ELF-1 (cell line): ENCODE results near the gene KRTAP12-2.

Experiments used
- DNase-seq: peaks from one replicate; pipeline ENCODE4 v3.0.0-alpha.2; 2016; ENCODE audit warnings: low read depth, low spot score

KRTAP12-2 gene

DNA sequence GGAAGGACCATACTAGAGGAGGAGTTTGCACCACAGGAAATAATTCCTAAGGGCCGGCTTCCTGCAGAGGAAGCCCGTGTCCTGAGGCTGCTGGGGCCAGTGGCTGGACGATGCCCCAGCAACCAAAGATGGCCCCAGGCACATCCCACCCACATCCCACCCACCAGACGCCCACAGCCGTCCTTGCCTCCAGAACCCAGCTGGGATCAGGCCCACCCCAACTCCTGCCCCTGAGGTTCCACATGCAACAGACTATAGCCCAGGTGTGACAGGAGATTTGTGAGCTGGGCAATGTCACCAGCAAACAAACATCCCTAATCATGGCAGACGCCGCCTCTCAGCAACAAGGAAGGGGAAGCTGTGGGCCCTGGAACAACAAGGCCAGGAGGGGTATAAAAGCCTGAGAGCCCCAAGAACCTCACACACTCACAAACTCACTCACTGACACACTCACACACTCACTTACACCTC lies 40.0 kb downstream of the KRTAP12-2 start, which contains the start of gene KRTAP10-9:
Gene KRTAP10-9, plus strand, starts transcription at position 421 of the 471 bp plus-strand sequence. CDS start 79 bp downstream, outside the sequence.
- no peak for DNase-seq

DNA sequence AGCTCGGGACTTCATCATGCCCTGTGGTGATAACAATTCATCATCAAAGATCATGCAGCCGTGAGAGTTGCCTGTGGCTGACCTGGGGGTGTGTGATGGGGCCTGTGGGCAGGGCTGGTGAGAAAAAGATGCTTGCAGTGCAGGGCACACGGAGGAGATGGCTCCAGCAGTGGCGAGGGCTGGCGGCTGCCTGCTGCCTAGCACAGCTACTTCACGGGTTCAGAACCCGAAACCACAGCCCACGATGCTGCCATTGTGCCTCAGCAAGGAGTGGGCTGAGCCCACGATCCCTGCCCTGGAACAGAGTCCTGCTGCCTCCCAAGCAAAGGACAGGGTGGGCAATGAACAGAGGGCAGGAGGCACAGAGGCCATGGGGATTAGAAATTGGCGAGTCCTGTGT lies 40.5 kb downstream of the KRTAP12-2 start:
- no peak for DNase-seq

DNA sequence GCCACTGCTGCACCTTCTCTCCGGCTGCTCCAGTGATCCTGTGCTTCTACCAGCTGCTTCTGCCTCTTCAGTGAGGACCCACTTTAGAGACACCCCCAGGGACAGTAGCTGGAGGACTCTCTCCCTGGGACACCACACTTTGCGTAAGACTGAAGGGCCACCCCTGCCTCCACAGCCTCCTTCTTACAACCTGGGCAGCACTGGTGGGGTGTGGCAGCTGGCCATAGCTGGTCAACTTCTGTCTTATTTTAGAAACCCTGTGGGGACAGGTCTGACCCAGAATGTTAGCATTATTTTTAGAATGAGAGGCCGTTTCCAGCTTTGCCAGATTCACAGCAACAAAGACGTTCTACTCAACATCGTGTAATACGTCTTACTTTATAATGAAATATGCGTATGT lies 41.0 kb downstream of the KRTAP12-2 start:
- DNase-seq = no peak

DNA sequence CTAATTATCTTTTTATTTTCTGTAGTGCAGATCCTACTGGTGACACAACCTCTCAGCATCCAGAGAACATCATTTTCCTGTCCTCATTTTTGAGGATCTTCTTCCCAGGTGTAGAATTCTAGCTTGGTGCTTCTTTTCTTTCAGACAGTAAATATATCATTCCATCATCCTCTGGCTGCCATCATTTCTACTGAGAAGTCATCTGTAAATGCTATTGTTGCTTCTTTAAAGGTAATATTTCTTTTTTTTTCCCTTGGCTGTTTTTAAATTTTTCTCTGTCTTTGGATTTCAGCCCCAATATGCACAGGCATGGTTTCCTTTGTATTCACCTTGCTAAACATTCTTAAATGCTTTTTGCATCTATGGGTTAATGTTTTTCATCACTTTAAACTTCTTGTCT lies 43.2 kb downstream of the KRTAP12-2 start:
- no peak for DNase-seq

DNA sequence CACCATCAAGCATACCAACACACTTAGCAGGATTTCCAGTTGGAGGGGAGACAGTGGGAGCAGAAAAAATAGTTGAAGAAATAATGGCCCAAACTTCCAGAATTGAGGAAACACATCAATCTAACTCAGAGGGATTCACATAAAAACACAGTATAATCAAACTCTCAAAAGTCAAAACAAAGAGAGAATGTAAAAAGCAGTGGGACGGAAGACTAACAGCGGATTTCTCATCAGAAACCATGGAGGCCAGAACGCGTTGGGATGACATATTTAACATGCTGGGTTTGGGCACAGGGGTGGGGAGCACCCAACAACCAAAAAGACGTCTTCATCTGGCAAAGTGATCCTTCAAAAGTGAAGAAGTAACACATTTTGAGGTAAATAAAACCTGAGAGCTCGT lies 46.8 kb downstream of the KRTAP12-2 start:
- DNase-seq = no peak

DNA sequence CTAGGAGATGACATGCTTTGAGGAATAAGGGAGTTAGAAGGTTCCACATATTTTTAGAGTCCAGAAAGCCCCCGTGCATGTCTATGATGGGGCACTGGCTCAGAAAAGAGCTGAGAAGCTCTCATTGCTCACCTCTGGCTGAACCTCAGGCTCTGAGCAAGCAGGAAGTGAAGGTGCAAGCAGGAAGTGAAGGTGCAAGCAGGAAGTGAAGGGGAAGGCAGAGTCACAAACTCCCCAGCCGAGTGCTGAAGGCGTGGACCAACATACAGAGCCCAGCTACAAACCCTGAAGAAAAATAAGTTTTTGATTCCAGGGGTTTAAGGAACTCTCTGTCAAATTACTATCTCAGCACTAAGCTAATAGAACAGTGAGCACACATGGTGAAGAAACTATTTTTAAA lies 47.8 kb downstream of the KRTAP12-2 start:
- no peak for DNase-seq

DNA sequence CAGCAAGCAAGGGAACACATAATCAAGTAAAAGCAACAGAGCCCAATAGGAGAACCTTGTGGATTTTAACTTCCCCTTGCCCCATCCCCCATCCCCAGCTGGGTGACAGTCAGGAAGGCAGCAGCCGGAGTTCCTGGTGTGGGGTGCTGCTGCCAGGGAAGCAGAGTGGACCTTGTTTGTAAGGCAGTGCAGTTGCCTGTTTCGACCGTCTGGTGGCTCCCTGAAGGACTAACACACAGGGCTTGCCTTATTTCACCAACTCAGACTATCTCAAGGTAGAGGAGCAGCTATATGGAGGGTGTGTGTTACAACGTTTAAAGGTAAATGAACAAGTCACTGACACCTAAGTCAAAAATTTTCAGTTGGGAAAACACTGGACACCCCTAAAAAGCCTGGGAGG lies 48.2 kb downstream of the KRTAP12-2 start:
- no peak for DNase-seq

DNA sequence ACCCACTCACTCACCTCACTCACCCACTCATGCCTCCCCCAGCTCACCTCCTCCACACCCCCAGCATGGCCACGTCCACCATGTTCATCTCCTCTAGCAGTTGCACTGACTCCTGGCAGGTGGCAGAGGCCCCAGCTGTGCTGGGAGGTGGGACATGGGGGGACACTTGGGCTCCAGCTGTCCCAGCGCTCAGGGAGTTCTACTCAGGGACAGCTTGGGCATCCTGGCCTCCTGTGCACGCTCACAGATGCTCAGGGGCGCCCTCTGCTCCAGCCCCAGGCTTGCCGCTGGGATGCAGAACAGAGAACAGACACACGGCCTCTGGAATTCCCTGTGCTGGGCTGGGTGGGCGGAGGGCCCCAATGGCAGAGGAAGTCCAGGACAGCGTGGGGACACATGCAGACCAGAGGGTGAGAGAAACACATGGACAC lies 49.6 kb downstream of the KRTAP12-2 start:
- DNase-seq = no peak

DNA sequence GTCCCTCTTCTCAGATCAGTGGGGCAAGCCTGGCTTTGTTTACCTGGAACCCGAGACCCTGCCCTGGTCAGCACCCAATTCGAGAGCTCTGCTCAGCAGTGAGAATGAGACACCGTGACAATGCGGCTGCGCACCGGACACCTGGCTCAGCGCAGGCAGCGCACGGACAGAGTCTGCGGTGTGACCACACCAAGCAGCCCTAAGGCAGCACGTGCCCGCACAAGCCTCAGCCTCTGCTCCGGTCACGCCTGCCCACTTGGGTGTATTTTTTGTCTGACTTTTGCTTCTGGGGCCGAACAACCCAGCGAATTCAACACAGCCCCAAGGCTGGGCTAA lies 50.2 kb downstream of the KRTAP12-2 start:
- DNase-seq = no peak
